ENCODE data around the gene GNB2. TPM values are rescaled to one million over a fixed set of nuclear protein-coding genes. Genes with fewer than 3 reads are reported as not detected.

GNB2 gene
- total and polyA plus RNA-seq, 2 of the 8 experiments (the other 6 are each of a cell fraction or from before 2014, with no cell fraction given): 157 to 260 TPM

GRCh38 chr7:100721505-100721812 is 47.9 kb downstream of the GNB2 start:
- peaks cover 7 to 26% (median 26%) of the 10 kb centered on the region in 4 experiments for H3K27me3 ChIP-seq (replicated peaks in 1 of 4; ENCODE audit: control insufficient read depth in 3 of 4, extremely low read depth in 1 of 4, insufficient read depth in 3 of 4, low read length in 3 of 4)
- H2BK5ac ChIP-seq (ENCODE audit: low read depth, low read length): no peak overlapping the region
- POLR2A ChIA-PET (ENCODE audit: partially characterized antibody): interaction anchor here (0.6 to 3.1 kb wide), 6 partner anchors 11 to 115 kb away, joined by 4 to 12 read pairs (median 7); partner anchors contain the start of gene POP7
- H3K4ac ChIP-seq (replicated peaks; ENCODE audit: insufficient read length, low read depth, low read length): no peak overlapping the region
- H3K56ac ChIP-seq (replicated peaks; ENCODE audit: insufficient read length, low read depth, low read length): no peak overlapping the region
- H4K91ac ChIP-seq (replicated peaks; ENCODE audit: insufficient read length, low read length): no peak overlapping the region
- H3K23ac ChIP-seq (ENCODE audit: insufficient read length): no peak overlapping the region
- CTCF ChIA-PET (ENCODE audit: partially characterized antibody): interaction anchor here (0.6 to 16.4 kb wide), 9 partner anchors 9 to 168 kb away, joined by 3 to 197 read pairs (median 4); partner anchors contain the start of gene POP7
- no peak overlapping the region for H3K14ac ChIP-seq (ENCODE audit: insufficient read length)
- no peak overlapping the region for H3K4me3 ChIP-seq (ENCODE audit: extremely low read depth in 1 of 4, insufficient read depth in 2 of 4, low read depth in 3 of 4, low read length in 4 of 4)
- no peak overlapping the region for H3K9ac ChIP-seq (replicated peaks in 1 of 4; ENCODE audit: extremely low read depth in 1 of 4, low read depth in 3 of 4, low read length in 3 of 4)
- peaks cover 0 to 5% (median 2%) of the 10 kb centered on the region in 4 experiments; a peak in 5 of 7 replicates for H3K4me1 ChIP-seq (replicated peaks in 1 of 4; ENCODE audit: control insufficient read depth in 3 of 4, insufficient read depth in 4 of 4, low read length in 3 of 4)
- H2BK20ac ChIP-seq (ENCODE audit: low read length): no peak overlapping the region; the same call in 1 of the 2 replicates
- 88% methylated on average over 8 of the region's 8 CpGs; no CpG with 5 or more reads in 1 of the 2 experiments for WGBS, 2 experiments (ENCODE audit: extremely low coverage in 1 of 2, insufficient coverage in 1 of 2, insufficient read length in 1 of 2, insufficient replicate concordance in 2 of 2, low coverage in 1 of 2, low lambda C conversion rate in 2 of 2, missing lambda C conversion rate in 1 of 2)
- no peaks in the 10 kb centered on the region for H3K79me2 ChIP-seq (ENCODE audit: control insufficient read depth in 1 of 2, insufficient read depth in 2 of 2, low read length in 2 of 2)
- H3K18ac ChIP-seq (ENCODE audit: extremely low read depth, low read length): no peak overlapping the region
- H2AFZ ChIP-seq (ENCODE audit: low read length): no peak overlapping the region; the same call in 1 of the 2 replicates
- no peaks in the 10 kb centered on the region for H3K36me3 ChIP-seq (ENCODE audit: control insufficient read depth in 2 of 4, insufficient read depth in 4 of 4, low read length in 3 of 4)
- H2AK5ac ChIP-seq (ENCODE audit: low read depth, low read length): no peak overlapping the region
- no peak overlapping the region for H4K5ac ChIP-seq (ENCODE audit: insufficient read length, low read depth, low read length)
- H3K23me2 ChIP-seq (ENCODE audit: low read depth, low read length): peaks cover 8% of the 10 kb centered on the region; the same call in 1 of the 2 replicates
- H4K20me1 ChIP-seq (replicated peaks in 1 of 2; ENCODE audit: control insufficient read depth in 1 of 2, insufficient read depth in 2 of 2, low read length in 2 of 2): no peaks in the 10 kb centered on the region
- no peaks in the 10 kb centered on the region for H3K9me3 ChIP-seq (ENCODE audit: insufficient read depth in 2 of 2, low read depth in 1 of 2, low read length in 1 of 2)
- H2BK120ac ChIP-seq (replicated peaks; ENCODE audit: low read depth, low read length): no peak overlapping the region
- no peak for DNase-seq (ENCODE audit: low read depth in 1 of 2, low spot score in 2 of 2)
- no peak for FAIRE-seq
- peak overlapping the region; percentile 58 to 93 for H3K4me2 ChIP-seq (ENCODE audit: insufficient read depth in 1 of 2, low read depth in 2 of 2, low read length in 2 of 2)
- no peaks in the 10 kb centered on the region for H3K79me1 ChIP-seq (ENCODE audit: low read depth, low read length)
- no peak overlapping the region for H3K27ac ChIP-seq (ENCODE audit: low read depth, low read length)
- H4K8ac ChIP-seq (ENCODE audit: extremely low read depth, insufficient read depth, low read length): no peak overlapping the region
- H2BK12ac ChIP-seq (ENCODE audit: low read depth, low read length): peak overlapping the region; percentile 60; the same call in 1 of the 2 replicates
- peak overlapping the region; percentile 72; the same call in 1 of the 2 replicates for H2BK15ac ChIP-seq (ENCODE audit: low read length)
- TF ChIP-seq SUZ12 (IDR thresholded peaks at IDR 0.05; ENCODE audit: low read length) (no peak), EGR1 (IDR thresholded peaks at IDR 0.05; ENCODE audit: borderline replicate concordance, low read depth, low read length) (no peak), KDM1A (IDR thresholded peaks at IDR 0.05; ENCODE audit: borderline replicate concordance, low read length) (no peak), PHF8 (conservative IDR thresholded peaks at IDR 0.05; ENCODE audit: low read depth, low read length) (no peak), SIN3A (conservative IDR thresholded peaks at IDR 0.05 in 1 of 2, IDR thresholded peaks at IDR 0.05 in 1 of 2; ENCODE audit: low read depth in 1 of 2, low read length in 2 of 2) (no peak), SP4 (IDR thresholded peaks at IDR 0.05; ENCODE audit: low read length) (no peak), BCL11A (IDR thresholded peaks at IDR 0.05; ENCODE audit: low read depth in 2 of 2, low read length in 2 of 2) (no peak), SP1 (IDR thresholded peaks at IDR 0.05; ENCODE audit: low read depth, low read length) (no peak), MAFK (IDR thresholded peaks at IDR 0.05; ENCODE audit: low read depth, low read length) (no peak), KDM4A (IDR thresholded peaks at IDR 0.05; ENCODE audit: low read depth, low read length, severe bottlenecking) (no peak), TBP (IDR thresholded peaks at IDR 0.05; ENCODE audit: low read depth, low read length) (no peak)
- TF ChIP-seq, protein P1, sequence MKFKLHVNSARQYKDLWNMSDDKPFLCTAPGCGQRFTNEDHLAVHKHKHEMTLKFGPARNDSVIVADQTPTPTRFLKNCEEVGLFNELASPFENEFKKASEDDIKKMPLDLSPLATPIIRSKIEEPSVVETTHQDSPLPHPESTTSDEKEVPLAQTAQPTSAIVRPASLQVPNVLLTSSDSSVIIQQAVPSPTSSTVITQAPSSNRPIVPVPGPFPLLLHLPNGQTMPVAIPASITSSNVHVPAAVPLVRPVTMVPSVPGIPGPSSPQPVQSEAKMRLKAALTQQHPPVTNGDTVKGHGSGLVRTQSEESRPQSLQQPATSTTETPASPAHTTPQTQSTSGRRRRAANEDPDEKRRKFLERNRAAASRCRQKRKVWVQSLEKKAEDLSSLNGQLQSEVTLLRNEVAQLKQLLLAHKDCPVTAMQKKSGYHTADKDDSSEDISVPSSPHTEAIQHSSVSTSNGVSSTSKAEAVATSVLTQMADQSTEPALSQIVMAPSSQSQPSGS (IDR thresholded peaks at IDR 0.05; ENCODE audit: low read length): no peak
